HG03095 (cell line): ENCODE data around the gene RNASEH1.
"Not testable (repeated sequence)": the region's sequence is repeated elsewhere in the genome, so short reads cannot be mapped to it uniquely, and the experiment has no call there.

ENCODE experiments used
- ATAC-seq: cut with Tn5 transposase; IDR thresholded peaks from one replicate; pipeline ENCODE4 v1.9.1; 2021; ENCODE audit warnings: moderate library complexity; ENCODE audit not compliant: unreplicated experiment

Gene RNASEH1

DNA sequence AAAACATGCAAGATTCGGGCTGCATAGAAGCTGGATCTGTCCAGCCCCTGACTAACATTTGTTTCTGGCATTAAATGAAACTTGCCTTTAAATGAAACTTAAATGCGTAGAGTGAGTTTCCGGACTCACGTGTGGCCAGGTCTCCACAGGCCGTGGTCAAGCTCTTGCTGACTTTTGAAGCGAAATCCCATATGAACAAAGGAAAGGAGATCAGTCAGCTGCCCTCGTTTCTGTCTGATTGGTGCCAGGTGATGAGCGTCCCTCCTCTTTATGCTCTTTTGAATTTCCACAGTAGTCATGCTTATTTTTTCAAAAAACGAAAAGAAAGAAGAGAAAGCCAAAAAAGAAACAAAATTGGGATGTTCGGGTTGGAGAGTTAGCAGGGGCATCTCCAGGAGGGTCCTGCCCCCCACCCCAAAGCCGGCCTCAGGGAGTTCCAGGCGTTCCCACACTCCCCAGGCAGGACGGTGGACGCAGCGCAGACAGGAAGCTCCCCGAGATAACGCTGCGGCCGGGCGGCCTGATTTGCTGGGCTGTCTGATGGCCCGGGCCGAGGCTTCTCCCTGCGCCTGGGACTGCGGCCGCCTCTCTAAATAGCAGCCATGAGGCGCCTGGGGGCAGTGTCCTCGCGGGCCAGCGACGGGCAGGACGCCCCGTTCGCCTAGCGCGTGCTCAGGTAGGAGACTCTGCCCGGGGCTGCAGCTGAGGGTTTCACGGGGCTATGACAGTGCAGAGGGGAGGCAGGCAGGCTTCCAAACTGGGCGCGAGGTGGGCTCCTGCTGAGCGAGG, 36.6 kb upstream of the RNASEH1 start, which contains the start of gene COLEC11:
TSS of gene COLEC11 (plus strand) at position 620 of the 789 bp plus-strand sequence. CDS start 9,229 bp downstream, outside the sequence.
- ATAC-seq, result no peak

DNA sequence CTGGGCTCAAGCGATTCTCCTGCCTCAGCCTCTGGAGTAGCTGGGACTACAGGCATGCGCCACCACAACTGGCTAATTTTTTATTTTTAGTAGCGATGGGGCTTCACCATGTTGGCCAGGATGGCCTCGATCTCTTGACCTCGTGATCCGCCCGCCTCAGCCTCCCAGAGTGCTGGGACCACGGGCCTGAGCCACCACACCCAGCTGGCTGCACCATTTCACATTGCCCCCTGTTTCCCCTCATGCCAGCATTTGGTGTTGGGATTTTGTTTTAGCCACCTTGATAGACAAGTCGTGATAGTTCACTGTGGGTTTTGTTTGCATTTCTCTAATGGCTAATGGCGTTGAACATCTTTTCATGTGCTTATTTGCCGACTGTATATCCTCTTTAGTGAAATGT, 31.0 kb upstream of the RNASEH1 start:
- ATAC-seq, result no peak

DNA sequence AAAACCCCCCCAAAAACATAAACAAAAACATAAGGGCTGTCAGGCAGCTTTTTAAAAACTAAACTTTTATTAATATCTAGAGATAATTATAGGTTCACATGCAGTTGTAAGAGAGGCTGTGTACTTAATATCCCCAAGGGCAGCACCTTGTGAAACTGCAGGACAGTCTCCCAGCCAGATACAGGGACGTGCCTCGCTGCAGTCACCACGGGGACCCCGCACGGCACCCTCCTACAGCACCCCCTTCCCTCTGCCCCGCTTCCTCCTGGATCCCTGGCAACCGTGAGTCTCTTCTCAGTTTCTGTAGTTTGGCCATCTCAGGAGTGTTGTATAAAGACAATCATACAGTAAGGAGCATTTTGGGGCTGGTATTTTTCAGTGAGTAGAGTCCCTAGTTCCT, 30.0 kb upstream of the RNASEH1 start:
- no peak for ATAC-seq

DNA sequence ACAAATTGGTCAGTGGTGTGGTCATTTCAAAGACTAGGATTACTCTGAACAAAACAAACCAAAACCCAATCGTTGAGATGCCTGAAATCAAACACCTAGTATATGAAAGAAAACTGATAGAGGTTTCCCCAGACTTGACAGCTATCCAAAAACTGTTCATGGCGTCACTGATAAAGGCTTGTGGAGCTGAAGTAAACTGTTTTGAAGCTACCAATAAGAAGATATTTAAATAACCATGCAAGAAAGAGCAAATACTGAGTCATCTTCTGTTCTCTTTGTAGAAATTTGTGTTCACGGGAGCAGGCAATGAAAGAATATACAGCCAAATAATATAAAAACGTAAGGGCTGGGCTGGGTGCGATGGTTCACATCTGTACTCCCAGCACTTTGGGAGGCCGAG, 29.3 kb upstream of the RNASEH1 start:
- no peak for ATAC-seq

DNA sequence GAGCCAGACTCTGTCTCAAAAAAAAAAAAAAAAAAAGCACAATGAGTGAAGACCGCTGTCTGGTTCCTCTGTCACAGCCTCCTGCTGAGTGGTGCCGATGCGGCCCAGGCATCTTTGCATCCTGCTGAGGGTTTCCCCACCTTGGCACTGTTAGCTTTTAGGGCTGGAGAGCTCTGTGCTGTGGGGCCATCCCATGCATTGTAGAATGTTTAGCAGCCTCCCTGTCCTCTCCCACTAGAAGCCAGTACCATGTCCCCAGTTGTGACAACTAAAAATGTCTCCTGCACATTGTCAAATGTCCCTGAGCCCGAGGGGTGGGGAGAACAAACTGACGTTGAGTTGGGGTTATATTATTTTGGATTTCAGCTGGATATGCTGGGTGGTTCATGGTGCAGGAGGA, 28.9 kb upstream of the RNASEH1 start:
- ATAC-seq, result no peak

DNA sequence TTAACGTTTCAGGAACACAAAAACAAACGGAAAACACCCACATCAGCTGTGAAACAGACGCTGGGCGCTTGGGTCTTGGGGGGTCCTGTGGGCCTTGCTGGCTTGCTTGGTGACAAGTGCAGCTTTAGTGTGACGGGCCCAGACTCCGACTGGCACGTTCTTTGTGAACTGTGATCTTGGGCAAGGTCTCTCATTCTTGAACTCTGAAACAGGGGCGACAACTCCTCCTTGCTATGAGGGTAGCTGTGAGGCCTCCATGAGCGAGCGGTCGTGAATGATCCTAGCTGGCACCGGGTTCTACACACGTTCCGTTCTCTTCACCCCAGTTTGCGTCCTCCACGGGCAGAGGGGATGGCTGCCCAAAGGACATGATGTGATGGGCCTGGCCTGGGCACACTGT, 28.1 kb upstream of the RNASEH1 start:
- ATAC-seq, result no peak

DNA sequence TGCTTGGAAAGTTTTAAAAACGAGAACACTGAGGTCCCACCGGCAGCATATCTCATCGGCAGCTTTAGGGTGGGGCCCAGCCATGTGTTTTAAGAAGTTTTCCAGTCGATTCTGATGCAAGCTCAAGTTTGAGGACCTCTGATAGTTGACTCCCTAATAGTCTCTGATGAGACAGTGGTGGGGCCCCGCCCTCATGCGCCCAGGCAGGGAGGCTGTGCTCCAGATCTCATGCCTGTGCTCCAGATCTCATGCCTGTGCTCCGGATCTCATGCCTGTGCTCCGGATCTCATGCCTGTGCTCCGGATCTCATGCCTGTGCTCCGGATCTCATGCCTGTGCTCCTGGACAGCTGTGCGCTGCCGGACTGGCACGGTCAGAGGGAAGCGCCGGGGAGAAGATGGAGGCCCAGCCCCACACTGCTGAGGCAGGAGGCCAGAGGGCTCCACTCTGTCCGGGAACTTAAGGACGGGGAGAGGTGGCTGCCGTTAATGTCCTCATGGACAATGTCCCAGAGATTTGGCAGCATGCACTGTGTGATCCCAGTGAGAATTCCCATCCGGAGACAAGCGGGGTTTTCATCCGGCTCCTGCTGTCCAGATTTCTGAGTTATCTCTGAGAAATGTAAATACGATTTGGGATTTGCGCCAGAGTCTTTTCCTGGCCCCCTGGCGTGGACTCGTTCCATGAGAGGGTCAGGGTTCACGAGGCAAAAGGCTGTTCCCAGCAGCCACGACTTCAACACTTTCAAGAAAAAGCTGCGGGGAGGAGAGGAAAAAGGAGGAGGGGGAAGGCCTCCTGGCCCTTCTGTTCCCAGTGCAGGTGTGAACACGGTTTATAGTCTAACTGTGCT, 27.4 kb upstream of the RNASEH1 start:
- no peak for ATAC-seq

DNA sequence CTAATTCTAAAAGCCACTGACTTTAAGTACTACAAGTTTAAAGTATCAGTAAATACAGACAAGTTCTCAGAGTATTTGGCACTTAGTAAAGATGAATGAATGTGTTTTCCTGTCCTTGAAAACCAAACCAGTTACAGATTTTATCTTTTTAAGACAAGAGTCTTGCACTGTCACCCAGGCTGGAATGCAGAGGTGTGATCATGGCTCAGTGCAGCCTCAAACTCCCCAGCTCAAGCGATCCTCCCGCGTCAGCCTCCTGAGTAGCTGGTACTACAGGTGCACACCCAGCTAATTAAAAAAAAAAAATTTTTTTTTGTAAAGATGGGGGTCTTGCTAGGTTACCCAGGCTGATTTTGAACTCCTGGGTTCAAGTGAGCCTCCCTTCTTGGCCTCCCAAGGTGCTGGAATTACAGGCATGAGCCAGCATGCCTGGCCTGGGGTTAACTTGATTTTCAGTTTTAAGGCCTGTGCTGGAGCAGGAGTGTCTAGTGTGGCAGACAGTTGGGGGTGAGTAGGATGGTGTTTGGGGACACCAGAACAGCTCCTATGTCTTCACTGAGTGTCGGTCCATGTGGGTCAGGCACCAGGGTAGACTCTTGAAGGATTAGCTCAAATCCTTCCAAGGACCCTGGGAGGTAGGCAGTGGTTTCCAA, 26.6 kb upstream of the RNASEH1 start:
- no peak for ATAC-seq

DNA sequence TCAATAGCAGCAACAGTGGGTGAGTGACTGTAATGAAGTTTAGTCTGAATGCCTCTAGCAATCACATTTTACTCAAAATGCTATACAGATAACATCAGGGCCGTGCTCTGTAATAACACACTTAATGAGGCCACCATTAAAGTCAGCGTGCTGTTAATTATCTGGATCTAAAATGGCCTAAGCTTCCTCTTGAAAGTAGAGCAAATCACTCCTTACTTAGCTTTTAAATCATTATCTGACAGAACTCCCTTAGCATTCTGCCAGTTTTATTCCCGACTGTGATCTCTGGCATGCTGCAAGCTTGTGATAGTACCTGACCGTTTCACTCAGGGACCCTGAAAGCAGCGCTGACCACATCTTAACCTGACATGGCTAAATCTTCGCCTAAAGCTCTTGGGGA, 25.9 kb upstream of the RNASEH1 start:
- no peak for ATAC-seq

DNA sequence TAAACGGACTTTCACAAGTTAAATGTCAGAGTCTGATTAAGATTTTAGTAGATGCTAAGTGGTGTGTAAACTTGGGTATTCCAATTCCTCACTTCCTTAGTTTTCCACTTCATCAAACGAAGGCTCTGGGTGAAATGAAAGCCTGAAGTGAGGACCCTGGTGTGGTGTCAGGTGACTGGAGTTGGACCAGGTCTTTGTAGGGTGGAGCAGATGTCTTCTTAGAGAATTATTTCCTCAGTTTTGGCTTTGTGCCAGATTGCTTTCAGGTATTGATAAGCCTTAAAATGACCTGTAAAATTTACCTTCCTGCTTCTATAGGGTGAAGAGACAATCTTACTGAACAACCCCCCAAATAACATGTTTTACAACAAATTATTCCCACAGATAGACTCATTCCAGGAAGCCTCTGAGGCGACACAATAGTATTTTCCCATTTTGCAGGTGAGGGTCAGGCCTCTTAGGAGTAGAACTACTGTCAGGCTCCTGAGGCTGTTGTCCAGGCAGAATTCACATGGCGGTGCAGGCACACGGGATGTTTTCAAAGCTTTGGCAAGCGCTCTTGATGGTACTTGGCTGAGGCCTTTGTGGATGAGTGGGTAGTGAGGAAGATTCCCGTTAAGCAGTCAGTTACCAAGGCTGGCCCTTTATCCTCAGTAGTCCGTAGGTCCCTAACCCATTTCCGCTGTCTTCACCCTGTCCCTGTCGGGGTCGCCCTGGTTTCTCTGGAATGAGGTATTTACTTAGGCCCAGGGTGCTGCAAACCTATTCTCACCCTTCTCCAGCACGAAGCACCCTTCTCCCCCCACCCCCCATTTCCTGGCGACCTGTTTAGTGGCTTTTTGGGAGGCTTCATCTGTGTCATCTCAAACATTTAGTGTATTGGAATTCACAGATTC, 23.5 kb upstream of the RNASEH1 start:
- ATAC-seq, result no peak

DNA sequence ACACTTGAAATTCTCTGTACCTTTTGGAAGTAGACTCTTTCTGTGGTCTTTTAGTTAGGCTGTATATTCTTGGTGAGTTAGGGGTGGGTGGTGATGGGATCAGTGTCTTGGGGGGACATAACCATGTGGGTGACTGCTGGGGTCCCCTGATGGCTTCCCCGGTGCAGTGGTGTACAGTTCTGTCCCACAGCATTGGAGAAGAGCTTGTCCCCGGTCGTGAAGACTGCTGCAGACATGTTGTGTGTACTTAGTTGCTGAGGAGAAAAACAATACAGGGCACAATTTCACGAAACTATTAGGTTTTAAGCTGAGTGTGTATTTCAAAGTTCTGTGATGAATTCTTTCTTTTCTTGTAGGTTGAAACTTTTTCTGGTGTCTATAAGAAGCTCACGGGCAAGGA, 22.3 kb upstream of the RNASEH1 start:
- ATAC-seq, result no peak

DNA sequence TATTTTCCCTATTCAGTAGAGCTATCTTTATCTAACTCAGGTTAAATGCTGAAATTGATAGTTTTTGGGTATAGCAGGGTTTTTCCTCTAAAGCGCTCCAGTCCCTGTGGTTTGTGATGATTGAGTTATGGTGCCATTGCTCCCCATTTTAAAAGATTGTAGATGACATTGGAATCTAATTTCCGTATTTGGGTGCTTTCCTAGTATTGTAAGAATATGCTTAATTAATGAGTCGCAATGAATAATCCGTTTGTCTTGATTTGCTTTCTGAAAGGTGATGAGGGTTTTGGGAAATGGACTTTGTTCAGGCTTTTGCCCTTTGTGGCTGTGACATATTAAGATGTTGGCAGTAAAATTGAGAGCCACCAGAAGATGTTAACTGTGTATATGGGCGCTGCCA, 20.9 kb upstream of the RNASEH1 start:
- no peak for ATAC-seq

DNA sequence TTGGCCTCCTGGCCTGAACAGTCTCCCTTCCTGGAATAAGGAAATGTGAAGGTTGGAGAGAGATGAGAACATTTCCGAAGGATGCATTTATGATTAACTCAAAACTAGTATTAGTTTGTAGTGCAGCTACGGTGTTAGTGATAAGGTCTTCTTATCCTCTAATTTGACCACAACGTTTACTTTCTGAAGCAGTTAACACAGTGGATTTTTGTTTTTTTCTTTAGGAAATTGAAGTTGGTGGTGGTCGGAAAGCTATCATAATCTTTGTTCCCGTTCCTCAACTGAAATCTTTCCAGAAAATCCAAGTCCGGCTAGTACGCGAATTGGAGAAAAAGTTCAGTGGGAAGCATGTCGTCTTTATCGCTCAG, 18.1 kb upstream of the RNASEH1 start:
- not testable (repeated sequence) for ATAC-seq

DNA sequence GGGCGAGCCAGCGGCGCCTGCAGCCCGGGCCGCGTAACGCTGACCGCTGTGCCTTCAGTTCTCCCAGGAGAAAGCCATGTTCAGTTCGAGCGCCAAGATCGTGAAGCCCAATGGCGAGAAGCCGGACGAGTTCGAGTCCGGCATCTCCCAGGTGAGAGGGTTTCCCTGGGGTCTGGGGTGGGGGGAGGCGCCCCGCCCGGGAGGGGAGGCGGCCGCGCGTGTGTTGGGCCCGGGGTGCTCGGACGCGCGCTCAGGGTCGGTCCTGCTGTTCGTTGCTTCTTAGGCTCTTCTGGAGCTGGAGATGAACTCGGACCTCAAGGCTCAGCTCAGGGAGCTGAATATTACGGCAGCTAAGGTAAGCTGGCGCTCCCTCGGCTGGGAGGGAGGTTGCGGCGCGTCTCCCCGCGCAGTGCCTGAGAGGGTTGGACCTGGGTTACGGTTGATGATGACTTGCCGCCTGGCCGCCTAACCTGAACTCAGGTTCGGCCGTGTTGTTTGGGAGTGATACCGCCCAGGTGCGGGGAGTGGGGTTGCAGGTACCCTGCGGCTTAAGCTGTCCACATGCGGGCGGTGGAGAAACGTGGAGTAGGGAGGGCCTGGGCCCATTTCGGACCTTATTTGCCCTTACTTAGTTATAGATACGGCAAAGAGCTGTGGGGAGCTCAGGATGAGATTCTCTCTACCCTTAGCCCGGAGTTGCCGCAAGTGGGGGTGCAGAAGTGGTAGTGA, 17.6 kb upstream of the RNASEH1 start:
- peak; percentile 18 for ATAC-seq

DNA sequence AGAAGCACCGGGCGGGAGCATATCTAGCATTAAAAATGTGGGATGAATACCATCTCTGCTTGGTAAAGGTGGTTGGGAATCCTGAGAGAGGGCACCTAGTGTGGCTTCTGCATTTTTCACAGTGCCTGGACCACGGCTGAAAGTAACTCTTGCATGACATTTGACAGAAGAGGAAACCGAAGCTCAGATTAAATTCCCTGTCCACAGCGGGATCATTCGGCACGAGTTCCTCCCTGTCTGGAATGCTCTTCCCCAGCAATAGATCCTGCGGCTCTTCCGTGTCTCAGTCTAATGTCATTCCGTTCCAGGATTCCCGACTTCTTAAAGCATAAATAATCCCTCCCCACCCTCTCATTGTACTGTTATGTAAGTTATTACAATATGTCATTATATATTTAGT, 16.0 kb upstream of the RNASEH1 start:
- ATAC-seq, result no peak

DNA sequence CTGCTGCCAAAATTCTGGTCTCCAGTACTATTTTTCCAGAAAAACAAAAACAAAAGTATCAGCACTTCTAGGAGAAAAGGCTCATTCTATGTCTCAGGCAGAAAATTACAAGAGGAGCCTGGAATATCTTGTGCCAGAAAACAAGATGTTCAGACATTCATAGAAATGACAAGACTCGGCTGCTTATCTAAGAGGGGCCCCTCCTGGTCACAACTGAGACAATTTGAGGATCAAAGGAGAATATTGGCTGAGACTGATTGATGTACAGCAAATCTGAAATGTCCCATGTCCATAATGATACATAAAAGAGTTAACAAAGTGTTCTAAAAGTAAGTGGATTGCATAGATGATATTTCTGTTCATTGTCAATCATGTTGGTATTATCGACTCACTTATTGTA, 14.5 kb upstream of the RNASEH1 start:
- no peak for ATAC-seq

DNA sequence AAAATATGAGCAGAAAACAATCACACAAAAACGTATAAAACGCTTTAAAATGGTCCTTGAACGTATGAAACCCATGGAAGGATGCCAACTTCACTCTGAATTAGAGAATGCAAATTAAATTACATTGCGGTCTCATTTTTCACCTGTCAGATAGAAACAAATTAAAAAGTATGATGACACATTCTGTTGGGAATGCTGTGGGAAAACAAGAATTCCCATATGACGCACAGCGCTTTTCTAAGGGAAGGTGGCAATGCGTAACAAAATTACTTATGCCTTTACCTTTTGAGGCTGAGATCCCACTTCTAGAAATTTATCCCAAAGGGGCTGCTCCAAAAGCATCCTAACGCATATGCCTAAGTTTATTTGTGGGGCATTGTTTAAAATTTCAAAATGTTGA, 13.2 kb upstream of the RNASEH1 start:
- ATAC-seq, result no peak

DNA sequence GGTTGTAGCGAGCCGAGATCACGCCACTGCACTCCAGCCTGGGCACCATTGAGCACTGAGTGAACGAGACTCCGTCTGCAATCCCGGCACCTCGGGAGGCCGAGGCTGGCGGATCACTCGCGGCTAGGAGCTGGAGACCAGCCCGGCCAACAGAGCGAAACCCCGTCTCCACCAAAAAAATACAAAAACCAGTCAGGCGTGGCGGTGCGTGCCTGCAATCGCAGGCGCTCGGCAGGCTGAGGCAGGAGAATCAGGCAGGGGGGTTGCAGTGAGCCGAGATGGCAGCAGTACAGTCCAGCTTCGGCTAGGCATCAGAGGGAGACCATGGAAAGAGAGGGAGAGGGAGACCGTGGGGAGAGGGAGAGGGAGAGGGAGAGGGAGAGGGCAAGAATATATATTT, 11.5 kb upstream of the RNASEH1 start:
- not testable (repeated sequence) for ATAC-seq

DNA sequence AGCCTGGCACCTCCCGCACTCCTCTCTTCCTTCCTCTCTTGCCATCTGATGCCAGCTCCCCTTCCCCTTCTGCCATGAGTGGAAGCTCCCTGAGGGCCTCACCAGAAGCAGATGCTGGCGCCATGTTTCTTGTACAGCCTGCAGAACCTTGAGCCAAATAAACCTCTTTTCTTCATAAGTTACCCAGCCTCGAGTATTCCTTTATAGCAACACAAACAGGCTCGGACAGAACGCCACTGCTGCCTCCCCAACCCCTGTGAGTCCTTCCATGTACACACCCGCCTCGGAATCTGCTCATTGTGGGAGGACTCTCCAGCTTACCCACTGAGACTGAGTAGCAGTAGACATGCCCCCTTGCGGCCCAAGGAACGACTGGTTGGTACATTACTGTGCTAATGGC, 8.7 kb upstream of the RNASEH1 start:
- no peak for ATAC-seq

DNA sequence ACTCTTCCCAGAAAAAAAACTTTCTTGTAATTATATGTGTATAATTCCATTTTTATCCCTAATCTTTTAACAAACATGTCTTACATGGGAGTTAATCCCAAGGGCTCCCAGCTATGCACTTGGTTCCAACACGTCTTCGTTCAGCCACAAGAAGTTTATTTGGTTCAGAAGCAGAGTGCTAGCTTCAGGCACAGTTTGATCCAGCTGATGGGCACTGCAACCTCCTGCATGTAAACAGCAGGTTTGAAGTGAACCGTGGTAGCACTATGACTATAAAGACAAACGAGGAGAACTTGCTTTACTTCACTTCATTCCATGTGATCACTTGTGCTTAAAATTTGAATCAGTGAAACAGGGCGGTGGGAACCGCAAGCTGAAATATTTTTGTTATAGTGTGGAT, 7.0 kb upstream of the RNASEH1 start:
- no peak for ATAC-seq
